DMS153 (cell line): ENCODE results near the gene KIF1B.
"Not testable (repeated sequence)": the region's sequence is repeated elsewhere in the genome, so short reads cannot be mapped to it uniquely, and the experiment has no call there.

ENCODE experiments used
- DNase-seq: peaks from one replicate; lab custom pipeline; 2025; lab: John Stamatoyannopoulos, UW

Gene KIF1B

GRCh38 chr1:10426535-10426848 lies 216.1 kb downstream of the KIF1B start:
- DNase-seq: not testable (repeated sequence)

GRCh38 chr1:10428984-10429383 lies 218.6 kb downstream of the KIF1B start:
- no peak for DNase-seq

GRCh38 chr1:10429868-10430215 lies 219.5 kb downstream of the KIF1B start:
- no peak for DNase-seq

- peak; percentile 80 for DNase-seq
Measured at GRCh38 chr1:10430216-10431069, 220.1 kb downstream of the KIF1B start, which contains the start of gene CENPS. Gene CENPS (plus strand): TSS chr1:10430433. CDS start chr1:10430518, 85 bp downstream.
